GM21529 (cell line): Measurements from ENCODE around the gene PORCN.
"Not testable (repeated sequence)": the region's sequence is repeated elsewhere in the genome, so short reads cannot be mapped to it uniquely, and the experiment has no call there.

Source experiments
- ATAC-seq: cut with Tn5 transposase; IDR thresholded peaks from one replicate; pipeline ENCODE4 v1.9.1; 2021; ENCODE audit not compliant: unreplicated experiment

PORCN gene

GRCh38 chrX:48538641-48539344, 30.0 kb downstream of the PORCN start:
- ATAC-seq = no peak

DNA sequence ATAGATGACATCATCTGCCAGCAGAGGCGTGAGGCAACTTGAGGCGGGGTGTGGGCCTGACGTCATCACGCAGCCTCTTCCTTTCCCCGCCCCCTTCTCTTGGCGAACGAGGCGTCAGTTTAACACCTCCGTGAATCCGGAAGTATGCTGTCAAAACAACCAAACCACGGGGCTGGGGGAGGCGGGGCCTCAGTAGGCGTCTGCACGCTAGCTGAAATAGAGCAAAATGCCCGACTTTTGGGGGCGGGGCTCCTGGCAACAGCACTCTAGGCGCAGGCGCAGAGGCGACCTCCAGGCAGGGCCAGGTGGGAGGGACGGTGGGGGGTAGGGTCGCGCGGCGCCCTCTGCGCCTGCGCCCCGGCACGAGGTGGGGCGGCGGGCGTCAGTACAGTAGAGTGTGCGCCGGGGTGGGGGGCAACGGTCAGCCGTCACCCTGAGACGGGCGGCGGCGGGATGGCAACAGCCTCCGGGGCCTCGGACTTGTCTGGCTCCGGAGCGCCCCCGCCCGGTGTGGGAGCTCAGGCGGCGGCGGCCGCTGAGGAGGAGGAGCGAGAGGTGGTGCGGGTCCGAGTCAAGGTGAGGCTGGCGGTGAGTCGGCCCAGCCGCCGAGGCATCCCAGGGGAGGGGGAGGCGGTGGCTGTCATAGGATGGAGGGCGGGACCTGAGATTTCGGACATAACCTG, 30.7 kb downstream of the PORCN start, which contains the start of gene TBC1D25:
Gene TBC1D25 (plus strand): TSS at position 370 of the 683 bp plus-strand sequence. CDS start 84 bp downstream, at position 454.
- ATAC-seq = peak; percentile 78

- peak; percentile 40 for ATAC-seq
Measured at GRCh38 chrX:48540028-48540375, 31.2 kb downstream of the PORCN start.

DNA sequence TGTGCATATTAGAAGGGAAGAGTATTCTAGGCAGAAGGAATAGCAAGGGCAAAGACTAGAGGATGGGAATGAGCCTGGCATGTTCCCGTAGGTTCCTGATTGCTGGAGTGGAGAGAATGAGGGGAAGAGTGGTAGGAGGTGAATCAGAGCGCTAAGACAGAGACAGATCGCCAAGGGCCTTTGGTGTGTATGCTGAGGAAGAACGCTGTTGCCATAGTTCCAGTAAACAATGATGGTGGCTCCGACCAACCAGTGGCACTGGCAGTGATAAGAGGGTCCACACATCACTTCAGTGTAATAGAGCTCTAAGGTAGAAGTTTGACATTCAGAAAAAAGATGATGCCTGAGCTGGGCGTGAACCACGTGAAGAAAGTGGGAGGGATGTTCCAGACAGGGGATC, 31.7 kb downstream of the PORCN start:
- ATAC-seq = no peak

- ATAC-seq = no peak
Measured at GRCh38 chrX:48541140-48541814, 32.5 kb downstream of the PORCN start.

- ATAC-seq = no peak
Measured at GRCh38 chrX:48548871-48549270, 40.1 kb downstream of the PORCN start.

GRCh38 chrX:48555731-48556325, 47.0 kb downstream of the PORCN start:
- not testable (repeated sequence) for ATAC-seq

GRCh38 chrX:48558271-48558670, 49.5 kb downstream of the PORCN start:
- ATAC-seq = no peak

DNA sequence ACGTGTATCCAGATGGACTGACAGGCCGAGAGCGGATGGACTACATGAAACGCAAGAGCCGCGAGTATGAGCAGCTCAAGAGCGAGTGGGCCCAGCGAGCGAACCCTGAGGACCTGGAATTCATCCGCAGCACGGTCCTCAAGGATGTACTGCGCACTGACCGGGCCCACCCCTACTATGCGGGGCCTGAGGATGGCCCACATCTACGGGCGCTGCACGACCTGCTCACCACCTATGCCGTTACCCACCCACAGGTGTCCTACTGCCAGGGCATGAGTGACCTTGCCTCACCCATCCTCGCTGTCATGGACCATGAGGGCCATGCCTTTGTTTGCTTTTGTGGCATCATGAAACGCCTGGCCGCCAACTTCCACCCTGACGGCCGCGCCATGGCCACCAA, 50.8 kb downstream of the PORCN start:
- no peak for ATAC-seq

- ATAC-seq = no peak
Measured at GRCh38 chrX:48560056-48560455, 51.3 kb downstream of the PORCN start.

- no peak for ATAC-seq
Measured at GRCh38 chrX:48560681-48561080, 51.9 kb downstream of the PORCN start.

GRCh38 chrX:48569958-48570357, 61.2 kb downstream of the PORCN start:
- ATAC-seq = peak; percentile 49
